Measurements from ENCODE around the gene NEU3.

The NEU3 gene

DNA sequence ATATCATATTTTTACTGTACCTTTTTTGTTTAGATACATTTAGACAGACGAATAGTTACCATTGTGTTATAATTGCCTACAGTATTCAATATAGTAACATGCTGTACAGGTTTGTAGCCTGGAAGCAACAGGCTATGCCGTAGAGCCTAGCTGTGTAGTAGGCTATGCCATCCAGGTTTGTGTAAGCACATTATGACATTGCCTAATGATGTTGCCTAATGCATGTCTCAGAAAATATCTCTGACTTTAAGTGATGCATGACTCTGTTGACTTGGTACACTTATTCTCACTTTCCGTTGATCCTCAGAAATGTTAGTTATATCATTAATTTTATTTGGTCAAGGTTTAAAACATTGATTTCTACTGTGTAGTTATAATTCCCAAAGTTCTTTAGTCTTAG lies 68.1 kb downstream of the NEU3 start:
- Mint-ChIP-seq H3K4me3 (no peak overlapping the region), H3K36me3 (ENCODE audit: low read depth) (no peaks in the 10 kb centered on the region), H3K9me3 (peaks cover 27% of the 10 kb centered on the region), H3K27me3 (ENCODE audit: low read depth, poor library complexity) (peaks cover 9% of the 10 kb centered on the region), H3K4me1 (no peaks in the 10 kb centered on the region), H3K27ac (no peak overlapping the region)
- DNase-seq, result no peak
- TF ChIP-seq, protein P1, sequence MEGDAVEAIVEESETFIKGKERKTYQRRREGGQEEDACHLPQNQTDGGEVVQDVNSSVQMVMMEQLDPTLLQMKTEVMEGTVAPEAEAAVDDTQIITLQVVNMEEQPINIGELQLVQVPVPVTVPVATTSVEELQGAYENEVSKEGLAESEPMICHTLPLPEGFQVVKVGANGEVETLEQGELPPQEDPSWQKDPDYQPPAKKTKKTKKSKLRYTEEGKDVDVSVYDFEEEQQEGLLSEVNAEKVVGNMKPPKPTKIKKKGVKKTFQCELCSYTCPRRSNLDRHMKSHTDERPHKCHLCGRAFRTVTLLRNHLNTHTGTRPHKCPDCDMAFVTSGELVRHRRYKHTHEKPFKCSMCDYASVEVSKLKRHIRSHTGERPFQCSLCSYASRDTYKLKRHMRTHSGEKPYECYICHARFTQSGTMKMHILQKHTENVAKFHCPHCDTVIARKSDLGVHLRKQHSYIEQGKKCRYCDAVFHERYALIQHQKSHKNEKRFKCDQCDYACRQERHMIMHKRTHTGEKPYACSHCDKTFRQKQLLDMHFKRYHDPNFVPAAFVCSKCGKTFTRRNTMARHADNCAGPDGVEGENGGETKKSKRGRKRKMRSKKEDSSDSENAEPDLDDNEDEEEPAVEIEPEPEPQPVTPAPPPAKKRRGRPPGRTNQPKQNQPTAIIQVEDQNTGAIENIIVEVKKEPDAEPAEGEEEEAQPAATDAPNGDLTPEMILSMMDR (IDR thresholded peaks at IDR 0.05), result no peak

DNA sequence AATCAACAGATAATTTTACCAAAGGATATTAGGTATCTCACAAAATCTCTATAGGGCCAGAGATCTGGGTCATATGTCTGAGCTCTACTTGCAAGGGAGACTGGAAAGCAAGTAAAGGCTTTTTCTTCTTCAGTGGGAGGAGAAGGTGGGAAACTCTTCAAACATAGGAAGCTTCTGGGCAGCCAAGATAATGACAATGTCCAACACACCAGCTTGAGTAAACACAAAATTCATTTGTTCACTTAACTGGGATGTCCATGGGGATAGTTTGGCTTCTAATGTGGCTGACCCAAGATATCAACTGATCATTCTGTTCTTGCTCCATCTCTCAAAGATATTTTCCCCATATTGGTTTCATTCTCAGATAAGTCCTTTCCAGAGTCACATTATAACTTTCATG lies 70.6 kb downstream of the NEU3 start:
- DNase-seq, result no peak
- TF ChIP-seq, protein P1 (IDR thresholded peaks at IDR 0.05), result no peak
- Mint-ChIP-seq H3K36me3 (ENCODE audit: low read depth) (no peaks in the 10 kb centered on the region), H3K4me3 (no peak overlapping the region), H3K9me3 (peaks cover 10% of the 10 kb centered on the region), H3K27me3 (ENCODE audit: low read depth, poor library complexity) (peaks cover 6% of the 10 kb centered on the region), H3K27ac (no peak overlapping the region), H3K4me1 (no peaks in the 10 kb centered on the region)

DNA sequence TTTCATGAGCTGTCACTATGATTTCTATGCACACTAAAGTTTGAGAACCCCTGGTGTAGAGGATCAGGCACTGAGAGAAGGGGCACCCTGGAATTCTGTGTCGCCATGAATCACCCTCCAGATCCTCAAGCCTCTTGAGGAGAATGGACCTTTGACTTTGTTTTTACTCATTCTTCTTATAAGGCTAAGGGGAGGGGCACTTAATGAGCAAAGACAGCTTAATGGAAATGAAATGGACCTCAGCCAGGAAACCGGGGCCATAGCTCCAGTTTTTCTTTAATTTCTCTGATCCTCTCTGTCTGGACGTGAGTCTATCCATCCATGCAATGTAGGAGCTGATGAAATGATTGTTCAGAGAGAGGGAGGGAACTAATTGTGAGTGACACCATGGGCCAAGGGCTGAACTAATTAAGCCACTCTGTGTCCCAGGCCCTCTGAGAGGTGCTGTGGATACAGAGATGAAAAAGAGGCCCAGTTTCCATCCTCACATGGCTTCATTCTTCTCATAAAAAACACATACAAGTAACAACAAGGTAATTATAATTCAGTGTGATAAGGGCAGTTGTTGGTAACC lies 75.1 kb downstream of the NEU3 start:
- no peak for DNase-seq
- peaks cover 9% of the 10 kb centered on the region for H3K9me3 Mint-ChIP-seq
- H3K4me3 Mint-ChIP-seq, result no peak overlapping the region
- TF ChIP-seq, protein P1 (IDR thresholded peaks at IDR 0.05), result no peak
- no peaks in the 10 kb centered on the region for H3K4me1 Mint-ChIP-seq
- peaks cover 19% of the 10 kb centered on the region for H3K27me3 Mint-ChIP-seq (ENCODE audit: low read depth, poor library complexity)
- no peak overlapping the region for H3K27ac Mint-ChIP-seq
- no peaks in the 10 kb centered on the region for H3K36me3 Mint-ChIP-seq (ENCODE audit: low read depth)

DNA sequence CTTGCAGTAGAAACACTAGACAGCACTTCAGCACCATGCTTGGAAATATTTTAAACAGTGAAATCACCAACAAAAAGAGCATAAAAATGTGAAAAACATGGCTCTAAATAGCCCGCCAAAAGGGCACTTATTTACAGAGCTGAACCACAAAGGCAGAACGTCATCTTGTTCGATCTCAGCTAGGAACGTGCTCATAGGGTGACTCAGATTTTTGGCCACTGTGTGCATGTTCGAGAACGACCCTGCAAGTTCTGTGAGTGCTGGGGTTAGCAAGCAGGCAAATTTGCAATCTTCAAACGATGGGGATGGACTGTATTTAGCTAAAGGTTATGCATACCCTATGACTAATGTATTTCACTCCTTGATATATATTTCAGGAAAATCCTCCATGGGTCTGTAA lies 77.3 kb downstream of the NEU3 start:
- Mint-ChIP-seq H3K27me3 (ENCODE audit: low read depth, poor library complexity) (peaks cover 25% of the 10 kb centered on the region), H3K36me3 (ENCODE audit: low read depth) (no peaks in the 10 kb centered on the region), H3K9me3 (peaks cover 4% of the 10 kb centered on the region), H3K4me1 (no peaks in the 10 kb centered on the region), H3K27ac (no peak overlapping the region), H3K4me3 (no peak overlapping the region)
- no peak for DNase-seq
- TF ChIP-seq, protein P1 (IDR thresholded peaks at IDR 0.05), result no peak
